Colonic mucosa (tissue), 4 donors: ENCODE data around the gene MPHOSPH6. TPM values are rescaled to one million over a fixed set of nuclear protein-coding genes. Genes with fewer than 3 reads are reported as not detected.

Experiments
- DNase-seq: peaks from one replicate; pipeline ENCODE4 v3.0.0-alpha.2; 2020
- H3K27ac ChIP-seq: fragments of 200-600 bp; one replicate; pipeline ENCODE4 v1.8.0; 2021
- H3K27me3 ChIP-seq: fragments of 200-600 bp; one replicate; pipeline ENCODE4 v1.8.0; 2021
- H3K36me3 ChIP-seq: fragments of 200-600 bp; one replicate; pipeline ENCODE4 v1.8.0; 2021
- H3K4me1 ChIP-seq: fragments of 200-600 bp; one replicate; pipeline ENCODE4 v1.8.0; 2021; ENCODE audit warnings: mild to moderate bottlenecking
- H3K4me3 ChIP-seq: fragments of 200-600 bp; one replicate; pipeline ENCODE4 v1.8.0; 2021
- H3K9ac ChIP-seq, 2 donors: one replicate each; pipeline ENCODE4 v1.7.0; 2013; ENCODE audit warnings: control low read depth in 2 of 2, low read depth in 2 of 2, low read length in 2 of 2
- H3K9me3 ChIP-seq: fragments of 200-600 bp; one replicate; pipeline ENCODE4 v1.8.0; 2021
- CTCF ChIP-seq: fragments of 200-600 bp; IDR thresholded peaks from one replicate; pipeline ENCODE4 v1.8.0; 2022; ENCODE audit warnings: antibody characterized with exemption, mild to moderate bottlenecking
- intact Hi-C: fragments of 100-400 bp; cut with DNase I; formaldehyde crosslinking; loops from one replicate; pipeline ENCODE4 v1.14.1; 2022
- total RNA-seq, 2 donors: library from RNA; stranded (reverse); fragmentation: NEBNext Ultra II Directional in 1 of 2; extraction: Animal tissue kit (Norgen Biotek cat#: 25700) in 1 of 2; gene quantifications; one replicate each; pipeline ENCODE4 v1.2.1, GENCODE V29; 2021
- donor health status: healthy.
- donor health status: DM: no; HTN: no; CAD: no.
- donor health status: DM: no; HTN: no; CAD: no.

Gene MPHOSPH6
- total RNA-seq, 2 donors from 2014 or later = 18.1 to 22.8 TPM

GRCh38 chr16:82129881-82130280, 40.1 kb downstream of the MPHOSPH6 start:
- intact Hi-C loops = no loop called here
- Histone ChIP-seq H3K27me3 (no peaks in the 10 kb centered on the region), H3K9me3 (no peaks in the 10 kb centered on the region), H3K9ac (no peak overlapping the region), H3K27ac (no peak overlapping the region), H3K36me3 (no peaks in the 10 kb centered on the region), H3K4me1 (no peaks in the 10 kb centered on the region), H3K4me3 (no peak overlapping the region)
- no peak for DNase-seq
- TF ChIP-seq CTCF = no peak

GRCh38 chr16:82124651-82125050, 45.4 kb downstream of the MPHOSPH6 start:
- H3K36me3 ChIP-seq = no peaks in the 10 kb centered on the region
- no peak for DNase-seq
- no peaks in the 10 kb centered on the region for H3K9me3 ChIP-seq
- no peaks in the 10 kb centered on the region for H3K27me3 ChIP-seq
- intact Hi-C loops = no loop called here
- H3K4me3 ChIP-seq = no peak overlapping the region
- H3K4me1 ChIP-seq = no peaks in the 10 kb centered on the region
- no peak overlapping the region for H3K27ac ChIP-seq
- H3K9ac ChIP-seq = no peak overlapping the region
- no peak for TF ChIP-seq CTCF

DNA sequence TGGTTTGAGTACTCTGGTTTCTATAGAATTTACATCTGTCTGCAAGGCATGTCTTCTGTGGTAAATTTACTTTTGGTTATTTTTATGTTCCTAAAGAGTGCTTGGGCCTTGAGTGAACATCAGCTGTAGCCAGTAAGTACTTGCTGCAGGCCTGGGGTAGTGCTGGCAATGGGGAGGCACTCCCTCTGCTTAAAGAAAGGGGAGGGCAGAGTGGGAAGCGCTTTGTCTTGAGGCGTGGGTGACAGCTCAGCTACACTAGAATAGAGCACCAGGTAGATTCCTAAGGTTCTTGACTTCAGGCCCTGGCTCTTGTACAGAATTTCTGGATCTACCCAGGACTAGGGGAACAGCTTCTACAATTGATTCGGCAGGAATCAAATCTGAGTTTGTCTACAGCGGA, 50.6 kb downstream of the MPHOSPH6 start:
- H3K27ac ChIP-seq = no peak overlapping the region

GRCh38 chr16:82118749-82119148, 51.3 kb downstream of the MPHOSPH6 start:
- Histone ChIP-seq H3K27me3 (no peaks in the 10 kb centered on the region), H3K36me3 (no peaks in the 10 kb centered on the region), H3K9me3 (no peaks in the 10 kb centered on the region), H3K27ac (no peak overlapping the region), H3K4me1 (no peaks in the 10 kb centered on the region), H3K4me3 (no peak overlapping the region), H3K9ac (no peak overlapping the region)
- intact Hi-C loops = no loop called here
- no peak for DNase-seq
- no peak for TF ChIP-seq CTCF

More for the DNA sequence above, 50.6 kb downstream of the MPHOSPH6 start:
- no peak for DNase-seq
- Histone ChIP-seq H3K4me3 (no peak overlapping the region), H3K27me3 (no peaks in the 10 kb centered on the region), H3K36me3 (no peaks in the 10 kb centered on the region), H3K9ac (no peak overlapping the region), H3K9me3 (no peaks in the 10 kb centered on the region), H3K4me1 (no peaks in the 10 kb centered on the region)
- intact Hi-C loops = no loop called here
- TF ChIP-seq CTCF = no peak

- intact Hi-C loops = no loop called here
- no peak for TF ChIP-seq CTCF
- no peak overlapping the region for H3K4me3 ChIP-seq
- H3K36me3 ChIP-seq = no peaks in the 10 kb centered on the region
- H3K27ac ChIP-seq = no peak overlapping the region
- no peak for DNase-seq
- no peaks in the 10 kb centered on the region for H3K27me3 ChIP-seq
- H3K9me3 ChIP-seq = no peaks in the 10 kb centered on the region
- H3K9ac ChIP-seq = no peak overlapping the region
- H3K4me1 ChIP-seq = no peaks in the 10 kb centered on the region
Measured at GRCh38 chr16:82116535-82116934, 53.5 kb downstream of the MPHOSPH6 start.

DNA sequence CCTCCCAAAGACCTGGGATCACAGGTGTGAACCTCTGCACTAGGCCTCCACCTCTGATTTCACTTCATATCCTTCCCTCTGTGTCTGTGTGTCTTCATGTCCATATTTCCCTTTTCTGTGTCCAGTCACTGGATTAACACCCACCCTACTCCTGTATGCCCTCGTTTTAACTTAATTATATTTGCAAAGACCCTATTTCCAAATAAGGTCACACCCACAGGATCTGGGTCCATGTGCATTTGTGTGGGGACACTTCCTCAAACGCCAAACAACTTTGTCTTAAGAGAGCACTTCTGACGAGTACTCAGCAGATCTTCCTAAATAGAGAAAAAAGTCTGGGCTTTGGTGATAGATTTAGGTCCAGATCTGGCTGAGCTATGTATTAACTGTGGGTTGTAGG, 56.3 kb downstream of the MPHOSPH6 start:
- no peak overlapping the region for H3K9ac ChIP-seq
- H3K36me3 ChIP-seq = no peaks in the 10 kb centered on the region
- intact Hi-C loops = no loop called here
- no peak overlapping the region for H3K4me3 ChIP-seq
- no peaks in the 10 kb centered on the region for H3K27me3 ChIP-seq
- no peak overlapping the region for H3K27ac ChIP-seq
- no peaks in the 10 kb centered on the region for H3K4me1 ChIP-seq
- DNase-seq = no peak
- no peaks in the 10 kb centered on the region for H3K9me3 ChIP-seq
- no peak for TF ChIP-seq CTCF
